Dermis blood vessel endothelial cell (primary cell): ENCODE results near the gene DIO3. TPM values are rescaled to one million over a fixed set of nuclear protein-coding genes. Genes with fewer than 3 reads are reported as not detected.

Experiments
- DNase-seq: peaks from one replicate; pipeline ENCODE4 v3.0.0; 2010
- total RNA-seq: library from RNA; depleted of rRNA; stranded (reverse); fragments of >200 nt; gene quantifications from 2 replicates; pipeline ENCODE4 v1.2.3, GENCODE V29; 2014

The DIO3 gene
- total RNA-seq, 1 donor from 2014 or later = not detected

- DNase-seq = no peak
Observed at GRCh38 chr14:101584055-101584859, 23.0 kb downstream of the DIO3 start.

DNA sequence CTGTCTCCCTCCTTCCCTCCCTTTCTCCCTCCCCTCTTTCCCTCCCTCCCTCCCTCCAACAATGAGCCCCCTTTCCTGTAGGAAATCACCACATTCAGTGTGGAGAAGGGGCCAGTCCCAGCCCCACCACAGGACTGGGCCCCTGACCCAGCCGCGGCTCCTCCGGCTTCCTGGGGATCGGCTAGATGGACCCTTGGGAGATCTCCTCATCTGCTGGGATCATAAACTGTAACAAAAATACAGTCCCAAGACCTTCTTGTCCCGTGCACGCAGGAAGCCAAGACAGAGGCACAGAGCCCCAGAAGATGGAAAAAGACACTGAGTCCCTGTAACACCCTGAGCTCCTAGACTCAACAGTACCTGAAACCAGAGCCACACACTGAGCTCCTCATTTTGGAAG lies 23.9 kb downstream of the DIO3 start:
- no peak for DNase-seq

GRCh38 chr14:101586531-101587430 lies 25.5 kb downstream of the DIO3 start:
- no peak for DNase-seq

- DNase-seq = no peak
Observed at GRCh38 chr14:101587441-101587911, 26.2 kb downstream of the DIO3 start.

GRCh38 chr14:101588286-101588975 lies 27.1 kb downstream of the DIO3 start:
- DNase-seq = no peak

GRCh38 chr14:101588990-101589389 lies 27.7 kb downstream of the DIO3 start:
- DNase-seq = no peak

DNA sequence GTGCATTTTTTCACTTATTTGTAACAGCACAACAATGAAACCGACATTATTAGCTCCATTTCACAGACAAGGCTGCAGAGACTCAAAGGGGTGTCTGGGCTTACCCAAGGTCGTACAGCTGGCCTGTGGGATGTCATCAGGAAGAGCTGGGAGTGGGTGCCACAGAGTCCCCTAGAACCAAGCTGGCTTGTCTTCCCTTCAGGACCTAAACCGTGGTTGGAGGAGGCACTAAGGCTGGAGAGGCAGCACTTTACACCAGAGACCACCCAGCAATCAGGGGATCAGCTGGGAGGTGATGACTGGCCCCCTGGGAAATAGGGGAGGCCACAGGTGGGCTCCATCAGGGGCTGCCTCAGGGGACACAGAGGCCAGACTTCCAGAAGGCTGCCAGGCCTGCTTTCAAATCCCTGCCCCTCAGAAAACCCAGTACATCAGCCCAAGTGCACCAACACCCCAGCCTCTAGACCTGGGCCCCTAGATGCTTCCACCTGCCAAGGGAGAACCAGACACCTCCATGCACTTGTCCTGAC lies 28.3 kb downstream of the DIO3 start:
- no peak for DNase-seq

- no peak for DNase-seq
Observed at GRCh38 chr14:101590062-101590461, 28.8 kb downstream of the DIO3 start.

GRCh38 chr14:101590616-101591015 lies 29.3 kb downstream of the DIO3 start:
- DNase-seq = no peak

DNA sequence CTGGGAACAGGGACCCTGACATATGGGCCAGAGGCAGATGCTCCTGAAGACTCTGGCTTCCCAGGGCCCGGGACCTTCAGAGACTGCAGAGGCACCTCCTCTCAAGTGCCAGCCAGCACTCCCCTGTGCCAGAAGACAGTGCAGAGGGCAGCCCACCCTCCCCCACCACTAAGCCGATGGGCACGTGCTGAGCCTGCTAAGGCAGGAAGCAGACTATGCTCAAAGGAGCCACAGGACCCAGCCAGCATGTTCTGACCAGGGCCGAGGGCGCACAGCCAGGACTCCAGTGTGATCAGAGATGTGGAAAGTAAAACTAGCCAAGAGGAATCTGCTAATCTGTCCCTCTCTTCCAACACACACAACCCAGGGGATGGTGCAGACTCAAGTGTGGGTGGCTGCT lies 29.8 kb downstream of the DIO3 start:
- DNase-seq = no peak

- DNase-seq = no peak
Observed at GRCh38 chr14:101591582-101591981, 30.3 kb downstream of the DIO3 start.

DNA sequence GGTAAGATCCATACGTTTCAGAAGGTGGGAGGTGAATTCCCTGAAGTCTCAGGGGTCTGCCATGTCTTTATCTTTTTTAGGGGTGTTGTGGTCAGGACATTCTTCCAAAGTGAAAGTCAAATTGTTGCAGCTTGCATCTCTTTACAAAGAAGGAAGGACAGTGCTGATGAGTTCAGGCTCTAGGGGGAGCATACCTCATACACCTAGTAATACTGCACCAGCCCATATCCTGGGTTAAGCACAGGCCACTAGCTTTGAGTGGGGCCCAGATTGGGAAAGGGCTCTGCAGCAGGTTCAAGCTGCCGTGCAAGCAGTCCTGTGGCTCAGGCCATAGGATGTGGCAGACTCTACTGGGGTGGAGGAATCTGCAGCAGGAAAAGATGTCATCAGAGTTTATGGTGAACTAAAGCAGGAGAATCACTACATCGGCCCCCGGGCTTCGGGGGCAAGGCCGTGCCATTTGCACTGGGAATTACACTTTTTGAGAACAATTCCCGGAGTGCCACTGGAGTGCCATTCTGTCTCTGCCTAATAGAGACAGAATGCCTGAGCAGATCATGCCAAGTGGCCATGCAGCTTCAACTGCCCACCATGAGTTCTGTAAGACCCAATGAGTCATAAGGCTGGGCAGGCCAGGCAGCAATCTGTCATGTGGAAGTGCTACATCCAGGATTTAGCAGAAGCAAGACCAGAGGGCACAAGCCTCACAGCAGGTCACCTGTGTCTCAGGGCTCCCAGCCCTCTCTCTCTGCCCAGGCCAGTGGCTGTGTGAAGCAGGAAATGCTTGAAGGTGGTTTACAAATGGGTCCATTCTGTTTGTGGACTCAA lies 32.3 kb downstream of the DIO3 start:
- no peak for DNase-seq

DNA sequence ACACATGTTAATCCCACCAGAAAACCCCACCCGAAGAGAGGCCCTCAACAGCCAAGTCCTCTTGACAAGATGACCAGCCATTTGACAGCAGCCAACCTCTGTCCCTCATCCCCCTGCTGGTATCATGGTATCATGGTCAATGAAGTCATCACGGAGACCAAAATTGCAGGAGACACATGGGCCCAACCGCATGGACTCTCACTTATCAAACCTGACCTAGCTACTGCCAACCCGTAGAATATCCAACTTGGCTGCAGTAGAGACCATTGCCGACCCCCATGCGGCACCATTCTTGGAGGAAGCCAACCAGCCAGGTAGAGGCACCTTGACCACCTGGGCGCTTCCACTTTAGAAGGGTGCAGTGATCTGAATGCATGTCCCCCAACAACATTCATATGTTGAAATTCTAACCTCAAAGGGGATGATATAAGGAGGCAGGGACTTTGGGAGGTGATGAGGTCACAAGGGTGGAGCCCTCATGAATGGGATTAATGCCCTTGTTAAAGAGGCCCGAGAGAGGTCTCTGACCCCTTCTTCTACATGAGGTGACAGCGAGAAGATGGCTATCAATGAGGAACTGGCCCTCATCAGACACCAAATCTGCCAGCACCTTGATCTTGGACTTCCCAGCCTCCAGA lies 33.3 kb downstream of the DIO3 start:
- no peak for DNase-seq

- DNase-seq = no peak
Observed at GRCh38 chr14:101595349-101595748, 34.1 kb downstream of the DIO3 start.

GRCh38 chr14:101595887-101596721 lies 34.8 kb downstream of the DIO3 start:
- no peak for DNase-seq

GRCh38 chr14:101596742-101597141 lies 35.4 kb downstream of the DIO3 start:
- no peak for DNase-seq

- no peak for DNase-seq
Observed at GRCh38 chr14:101598159-101598558, 36.9 kb downstream of the DIO3 start.

- DNase-seq = no peak
Observed at GRCh38 chr14:101598571-101599233, 37.4 kb downstream of the DIO3 start.

DNA sequence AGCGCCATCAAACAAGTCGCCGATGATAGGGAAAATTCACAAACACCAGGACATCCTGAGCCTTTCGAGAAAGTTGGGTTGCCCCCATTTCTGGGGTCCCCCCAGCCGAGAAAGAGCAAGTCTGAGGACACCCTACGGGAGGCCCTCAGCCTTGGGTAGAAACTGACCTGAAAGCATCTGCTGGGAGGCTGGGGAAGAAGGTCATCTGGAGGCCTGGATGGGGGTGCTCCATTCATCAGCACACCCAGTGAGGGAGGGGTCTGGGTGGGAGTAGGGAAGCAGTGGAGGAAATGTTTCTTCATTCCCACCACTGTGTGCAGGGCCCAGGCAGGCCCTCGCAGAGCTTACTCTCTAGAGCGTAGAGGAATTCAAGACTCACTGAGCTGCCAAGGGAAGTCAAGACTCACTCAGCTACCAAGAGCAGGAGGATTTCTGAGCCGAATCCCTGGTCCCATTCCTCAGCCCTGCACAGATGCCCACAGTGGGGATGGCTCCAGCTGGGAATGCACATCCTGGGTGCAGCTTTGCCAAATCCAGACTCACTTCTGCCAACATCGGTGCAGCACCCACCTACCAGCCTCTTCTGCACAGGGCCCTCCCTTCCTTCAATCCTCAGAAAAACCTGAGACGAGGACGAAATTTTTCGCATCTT lies 38.1 kb downstream of the DIO3 start:
- DNase-seq = no peak
